ENCODE data around the gene SLC37A3.

SLC37A3 gene

GRCh38 chr7:140289804-140290203 is 108.5 kb downstream of the SLC37A3 start:
- no peak overlapping the region for H3K4me3 ChIP-seq (ENCODE audit: low read depth, low read length)
- no peak for TF ChIP-seq CTCF (IDR thresholded peaks at IDR 0.05; ENCODE audit: insufficient read depth, low read depth, low read length, missing control alignments)
- no peak for DNase-seq (ENCODE audit: low read depth)

GRCh38 chr7:140287988-140288387 is 110.3 kb downstream of the SLC37A3 start:
- no peak for TF ChIP-seq CTCF (IDR thresholded peaks at IDR 0.05; ENCODE audit: insufficient read depth, low read depth, low read length, missing control alignments)
- no peak for DNase-seq (ENCODE audit: low read depth)
- H3K4me3 ChIP-seq (ENCODE audit: low read depth, low read length) = no peak overlapping the region

GRCh38 chr7:140285938-140286337 is 112.4 kb downstream of the SLC37A3 start:
- no peak for TF ChIP-seq CTCF (IDR thresholded peaks at IDR 0.05; ENCODE audit: insufficient read depth, low read depth, low read length, missing control alignments)
- DNase-seq (ENCODE audit: low read depth) = no peak
- H3K4me3 ChIP-seq (ENCODE audit: low read depth, low read length) = no peak overlapping the region

- H3K4me3 ChIP-seq (ENCODE audit: low read depth, low read length) = no peak overlapping the region
- peak; percentile 31 for DNase-seq (ENCODE audit: low read depth)
- no peak for TF ChIP-seq CTCF (IDR thresholded peaks at IDR 0.05; ENCODE audit: insufficient read depth, low read depth, low read length, missing control alignments)
Measured at GRCh38 chr7:140284062-140284461, 114.3 kb downstream of the SLC37A3 start.

Data from GM12865 (cell line).